Skeletal muscle satellite cell (primary cell): Measurements from ENCODE around the gene NELFA. TPM values are rescaled to one million over a fixed set of nuclear protein-coding genes. Genes with fewer than 3 reads are reported as not detected.

Source experiments
- H3K27me3 ChIP-seq: 2 replicates; pipeline ENCODE4 v1.7.0; 2013; ENCODE audit warnings: low read length; ENCODE audit not compliant: control insufficient read depth, insufficient read depth
- H3K36me3 ChIP-seq: 2 replicates; pipeline ENCODE4 v1.7.0; 2013; ENCODE audit warnings: mild to moderate bottlenecking, control low read depth, low read length; ENCODE audit not compliant: insufficient read depth
- H3K4me1 ChIP-seq: 2 replicates; pipeline ENCODE4 v1.7.0; 2013; ENCODE audit warnings: low read length; ENCODE audit not compliant: control insufficient read depth, insufficient read depth
- H3K4me2 ChIP-seq: 2 replicates; pipeline ENCODE4 v1.7.0; 2013; ENCODE audit warnings: mild to moderate bottlenecking, low read length
- H3K4me3 ChIP-seq: 2 replicates; pipeline ENCODE4 v1.7.0; 2013; ENCODE audit warnings: low read length
- H3K9ac ChIP-seq: 2 replicates; pipeline ENCODE4 v1.7.0; 2013; ENCODE audit warnings: mild to moderate bottlenecking, low read depth, low read length, moderate library complexity
- H3K9me3 ChIP-seq: replicated peaks from 2 replicates; pipeline ENCODE4 v1.7.0; 2013; ENCODE audit warnings: mild to moderate bottlenecking, control low read depth, low read length
- total RNA-seq: library from RNA; depleted of rRNA; stranded (reverse); fragments of >200 nt; gene quantifications from 2 replicates; pipeline ENCODE4 v1.2.3, GENCODE V29; 2012; rRNA removed

NELFA gene
- 19.0 and 20.8 TPM in 2 replicates for total RNA-seq

DNA sequence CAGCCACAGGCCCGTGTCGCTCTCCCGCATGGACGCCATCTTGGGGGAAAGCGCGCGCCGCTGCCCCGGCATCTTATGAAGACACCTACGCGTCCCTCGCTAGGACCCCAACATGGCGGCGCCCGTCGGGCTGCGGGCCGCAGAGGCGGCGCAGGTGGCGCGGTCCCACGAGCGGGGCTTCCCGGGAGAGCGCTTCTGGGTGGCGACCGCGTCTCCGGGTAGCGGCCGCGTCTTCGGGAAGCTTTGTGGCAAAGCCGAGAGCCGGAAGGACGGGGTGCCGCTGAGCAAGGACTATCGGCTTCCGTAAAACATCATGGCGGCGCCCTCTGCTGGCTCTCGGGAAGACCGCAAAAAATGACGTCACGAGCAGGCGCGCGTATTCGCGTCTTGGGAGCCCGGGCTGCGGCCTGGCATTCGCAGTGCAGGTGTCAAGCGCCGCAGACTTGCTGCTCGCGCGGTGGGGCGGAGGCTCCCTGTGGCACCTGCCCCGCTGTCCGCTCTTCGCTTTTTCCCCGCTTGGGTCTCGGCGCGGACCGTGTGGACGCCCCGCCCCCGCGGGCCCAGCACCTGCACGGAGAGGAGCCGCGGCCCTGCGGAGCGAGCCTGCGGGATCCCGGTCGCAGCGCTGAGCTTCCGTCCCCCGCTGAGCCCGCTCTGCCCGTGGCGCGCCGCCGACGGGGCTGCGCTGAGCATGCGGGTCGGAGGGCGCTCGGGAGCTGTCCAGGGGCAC lies at the start of gene NELFA:
Gene NELFA (minus strand): TSS at position 54 of the 730 bp plus-strand sequence. CDS start 15 bp downstream, at position 39.
- Histone ChIP-seq H3K4me2 (peak within 1 kb of the TSS; percentile 97), H3K36me3 (peaks cover 1% of the 10 kb centered on the region), H3K27me3 (no peaks in the 10 kb centered on the region), H3K4me1 (peaks cover 18% of the 10 kb centered on the region), H3K9ac (peak within 1 kb of the TSS; percentile 97), H3K4me3 (peak within 1 kb of the TSS; percentile 100), H3K9me3 (no peaks in the 10 kb centered on the region)

- Histone ChIP-seq H3K4me3 (no peak overlapping the region), H3K4me2 (no peak overlapping the region), H3K27me3 (peaks cover 35% of the 10 kb centered on the region), H3K9ac (no peak overlapping the region), H3K9me3 (no peaks in the 10 kb centered on the region), H3K4me1 (no peaks in the 10 kb centered on the region), H3K36me3 (no peaks in the 10 kb centered on the region)
These were observed 48.8 kb upstream of the NELFA start for GRCh38 chr4:2057382-2058065.

DNA sequence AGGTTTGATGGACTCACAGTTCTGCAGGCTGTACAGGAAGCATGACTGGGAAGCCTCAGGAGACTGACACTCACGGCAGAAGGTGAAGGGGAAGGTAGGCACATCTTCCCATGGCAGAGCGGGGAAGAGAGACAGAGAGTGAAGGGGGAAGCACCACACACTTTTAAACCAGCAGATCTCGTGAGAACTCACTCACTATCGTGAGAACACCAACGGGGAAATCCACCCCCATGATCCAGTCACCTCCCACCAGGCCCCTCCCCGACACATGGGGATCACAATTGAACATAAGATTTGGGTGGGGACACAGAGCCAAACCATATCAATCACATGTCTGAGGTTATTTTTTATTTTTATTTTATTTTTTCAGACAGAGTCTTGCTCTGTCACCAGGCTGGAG lies 45.4 kb upstream of the NELFA start:
- Histone ChIP-seq H3K4me3 (no peak overlapping the region), H3K4me1 (no peaks in the 10 kb centered on the region), H3K9me3 (no peaks in the 10 kb centered on the region), H3K4me2 (no peak overlapping the region), H3K9ac (no peak overlapping the region), H3K36me3 (no peaks in the 10 kb centered on the region), H3K27me3 (peaks cover 53% of the 10 kb centered on the region)

GRCh38 chr4:2051086-2051485 lies 42.3 kb upstream of the NELFA start:
- H3K4me2 ChIP-seq = no peak overlapping the region
- peaks cover 37% of the 10 kb centered on the region for H3K27me3 ChIP-seq
- H3K9ac ChIP-seq = no peak overlapping the region
- H3K4me3 ChIP-seq = no peak overlapping the region
- H3K9me3 ChIP-seq = no peaks in the 10 kb centered on the region
- H3K4me1 ChIP-seq = no peaks in the 10 kb centered on the region
- no peaks in the 10 kb centered on the region for H3K36me3 ChIP-seq

GRCh38 chr4:2049811-2050210 lies 41.0 kb upstream of the NELFA start:
- Histone ChIP-seq H3K4me3 (no peak overlapping the region), H3K9me3 (no peaks in the 10 kb centered on the region), H3K4me2 (no peak overlapping the region), H3K9ac (no peak overlapping the region), H3K27me3 (peaks cover 37% of the 10 kb centered on the region), H3K36me3 (no peaks in the 10 kb centered on the region), H3K4me1 (peaks cover 8% of the 10 kb centered on the region)

DNA sequence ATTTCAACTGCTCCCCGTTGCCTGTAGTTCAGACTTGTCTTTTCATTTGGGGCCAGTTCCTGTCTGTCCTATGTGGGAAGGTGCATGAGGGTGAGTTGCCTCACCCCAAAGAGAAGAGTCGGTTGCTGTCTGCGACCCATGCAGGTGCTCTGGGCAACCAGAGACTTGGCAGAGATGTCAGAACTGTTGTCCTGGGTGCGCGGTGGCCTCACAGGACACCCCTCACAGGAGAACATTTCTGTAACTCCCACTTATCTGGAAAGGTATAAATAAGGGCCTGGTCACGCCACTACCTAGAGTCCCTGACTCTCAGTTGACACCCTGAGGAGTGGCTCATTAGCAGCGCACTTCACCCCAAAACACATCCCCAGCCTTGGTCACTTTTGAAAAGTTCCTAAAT lies 40.6 kb upstream of the NELFA start:
- no peaks in the 10 kb centered on the region for H3K36me3 ChIP-seq
- peaks cover 8% of the 10 kb centered on the region for H3K4me1 ChIP-seq
- no peak overlapping the region for H3K4me3 ChIP-seq
- H3K9ac ChIP-seq = no peak overlapping the region
- no peaks in the 10 kb centered on the region for H3K9me3 ChIP-seq
- peaks cover 37% of the 10 kb centered on the region for H3K27me3 ChIP-seq
- H3K4me2 ChIP-seq = no peak overlapping the region

- Histone ChIP-seq H3K4me3 (no peak overlapping the region), H3K9ac (no peak overlapping the region), H3K36me3 (peaks cover 3% of the 10 kb centered on the region), H3K27me3 (peaks cover 32% of the 10 kb centered on the region), H3K4me2 (no peak overlapping the region), H3K4me1 (peaks cover 8% of the 10 kb centered on the region), H3K9me3 (no peaks in the 10 kb centered on the region)
These were observed 40.1 kb upstream of the NELFA start for GRCh38 chr4:2048831-2049230.

GRCh38 chr4:2047781-2048581 lies 39.2 kb upstream of the NELFA start:
- Histone ChIP-seq H3K9ac (no peak overlapping the region), H3K9me3 (no peaks in the 10 kb centered on the region), H3K36me3 (peaks cover 4% of the 10 kb centered on the region), H3K4me1 (peaks cover 8% of the 10 kb centered on the region), H3K4me3 (no peak overlapping the region), H3K4me2 (no peak overlapping the region), H3K27me3 (peaks cover 32% of the 10 kb centered on the region)

- no peak overlapping the region for H3K4me3 ChIP-seq
- H3K27me3 ChIP-seq = peaks cover 25% of the 10 kb centered on the region
- no peak overlapping the region for H3K9ac ChIP-seq
- peaks cover 12% of the 10 kb centered on the region for H3K4me1 ChIP-seq
- no peaks in the 10 kb centered on the region for H3K9me3 ChIP-seq
- H3K36me3 ChIP-seq = peaks cover 4% of the 10 kb centered on the region
- no peak overlapping the region for H3K4me2 ChIP-seq
These were observed 38.4 kb upstream of the NELFA start for GRCh38 chr4:2047031-2047660.

- peaks cover 4% of the 10 kb centered on the region for H3K36me3 ChIP-seq
- H3K9ac ChIP-seq = no peak overlapping the region
- H3K4me1 ChIP-seq = peaks cover 16% of the 10 kb centered on the region
- H3K9me3 ChIP-seq = no peaks in the 10 kb centered on the region
- H3K27me3 ChIP-seq = peaks cover 23% of the 10 kb centered on the region
- H3K4me3 ChIP-seq = no peak overlapping the region
- H3K4me2 ChIP-seq = no peak overlapping the region
These were observed 37.5 kb upstream of the NELFA start for GRCh38 chr4:2046031-2046961.
